Stimulated activated CD8-positive, alpha-beta memory T cell treated with anti-CD3 and anti-CD28 coated beads, Interleukin-2, amount 100 ng/mL, for 1 hour (primary cell): Measurements from ENCODE around the gene ZNF654.
"Not testable (repeated sequence)": the region's sequence is repeated elsewhere in the genome, so short reads cannot be mapped to it uniquely, and the experiment has no call there.

Source experiments
- DNase-seq, 2 donors: peaks; one replicate each; pipeline ENCODE4 v3.0.0-alpha.2; 2020; ENCODE audit warnings: low read depth in 2 of 2

Gene ZNF654

GRCh38 chr3:88141458-88142083 is 82.5 kb downstream of the ZNF654 start:
- no peak for DNase-seq

- DNase-seq = no peak
These were observed 83.1 kb downstream of the ZNF654 start for GRCh38 chr3:88142094-88142624.

GRCh38 chr3:88147261-88147660 is 88.2 kb downstream of the ZNF654 start:
- DNase-seq = no peak

- no peak for DNase-seq
These were observed 89.6 kb downstream of the ZNF654 start for GRCh38 chr3:88148651-88149050.

GRCh38 chr3:88149101-88149508 is 90.0 kb downstream of the ZNF654 start:
- DNase-seq = peak in 1 of 2 donors; percentile 1

- DNase-seq = peak; percentile 39 to 61
These were observed 90.7 kb downstream of the ZNF654 start, which contains the start of gene C3orf38 for GRCh38 chr3:88149509-88150362. Gene C3orf38, plus strand, starts transcription at chr3:88149959. Its CDS starts 94 bp downstream, at chr3:88150053.

GRCh38 chr3:88150371-88150770 is 91.3 kb downstream of the ZNF654 start:
- DNase-seq = no peak

GRCh38 chr3:88150806-88151205 is 91.8 kb downstream of the ZNF654 start:
- DNase-seq = no peak

- no peak for DNase-seq
These were observed 92.3 kb downstream of the ZNF654 start for GRCh38 chr3:88151358-88151757.

GRCh38 chr3:88152841-88153240 is 93.8 kb downstream of the ZNF654 start:
- DNase-seq = no peak

- no peak for DNase-seq
These were observed 107.4 kb downstream of the ZNF654 start for GRCh38 chr3:88166419-88166971.

GRCh38 chr3:88167173-88167572 is 108.1 kb downstream of the ZNF654 start:
- no peak for DNase-seq

GRCh38 chr3:88167704-88168103 is 108.6 kb downstream of the ZNF654 start:
- no peak for DNase-seq

- DNase-seq = no peak
These were observed 109.1 kb downstream of the ZNF654 start for GRCh38 chr3:88168171-88168570.

GRCh38 chr3:88180398-88180999 is 121.4 kb downstream of the ZNF654 start:
- no peak for DNase-seq

GRCh38 chr3:88182165-88182918 is 123.3 kb downstream of the ZNF654 start:
- not testable (repeated sequence) for DNase-seq

GRCh38 chr3:88188436-88188835 is 129.4 kb downstream of the ZNF654 start:
- no peak for DNase-seq

GRCh38 chr3:88189361-88189810 is 130.3 kb downstream of the ZNF654 start:
- no peak for DNase-seq

- DNase-seq = no peak
These were observed 132.9 kb downstream of the ZNF654 start for GRCh38 chr3:88191872-88192409.

- DNase-seq = no peak
These were observed 133.6 kb downstream of the ZNF654 start for GRCh38 chr3:88192631-88193030.
